ENCODE results near the gene SCN8A.
"Not testable (repeated sequence)": the region's sequence is repeated elsewhere in the genome, so short reads cannot be mapped to it uniquely, and the experiment has no call there.

The SCN8A gene

GRCh38 chr12:51590347-51591015 lies 552 bp upstream of the SCN8A start:
- peak overlapping the region; percentile 44 for H3K4me3 ChIP-seq (ENCODE audit: insufficient read depth, low read depth, low read length, poor library complexity, severe bottlenecking)
- H3K27me3 ChIP-seq (replicated peaks; ENCODE audit: control insufficient read depth, insufficient read depth, low read length, poor library complexity, severe bottlenecking), result peaks cover 13% of the 10 kb centered on the region
- H3K27ac ChIP-seq (ENCODE audit: insufficient read depth, low read length, poor library complexity, severe bottlenecking), result no peak overlapping the region
- no peaks in the 10 kb centered on the region for H3K36me3 ChIP-seq (ENCODE audit: control insufficient read depth, insufficient read depth, low read length)
- DNase-seq, result peak; percentile 30 to 52 (median 44)
- H3K4me1 ChIP-seq (ENCODE audit: control insufficient read depth, insufficient read depth, low read length, poor library complexity, severe bottlenecking), result peaks cover 13% of the 10 kb centered on the region
- no peaks in the 10 kb centered on the region for H3K9me3 ChIP-seq (ENCODE audit: control insufficient read depth, low read length)

- Histone ChIP-seq H3K9me3 (ENCODE audit: control insufficient read depth, low read length) (no peaks in the 10 kb centered on the region), H3K36me3 (ENCODE audit: control insufficient read depth, insufficient read depth, low read length) (no peaks in the 10 kb centered on the region), H3K27ac (ENCODE audit: insufficient read depth, low read length, poor library complexity, severe bottlenecking) (no peak overlapping the region), H3K4me3 (ENCODE audit: insufficient read depth, low read depth, low read length, poor library complexity, severe bottlenecking) (no peak overlapping the region), H3K27me3 (replicated peaks; ENCODE audit: control insufficient read depth, insufficient read depth, low read length, poor library complexity, severe bottlenecking) (peaks cover 13% of the 10 kb centered on the region), H3K4me1 (ENCODE audit: control insufficient read depth, insufficient read depth, low read length, poor library complexity, severe bottlenecking) (peaks cover 13% of the 10 kb centered on the region)
- DNase-seq, result no peak
Measured at GRCh38 chr12:51592034-51592705, 1.1 kb downstream of the SCN8A start.

DNA sequence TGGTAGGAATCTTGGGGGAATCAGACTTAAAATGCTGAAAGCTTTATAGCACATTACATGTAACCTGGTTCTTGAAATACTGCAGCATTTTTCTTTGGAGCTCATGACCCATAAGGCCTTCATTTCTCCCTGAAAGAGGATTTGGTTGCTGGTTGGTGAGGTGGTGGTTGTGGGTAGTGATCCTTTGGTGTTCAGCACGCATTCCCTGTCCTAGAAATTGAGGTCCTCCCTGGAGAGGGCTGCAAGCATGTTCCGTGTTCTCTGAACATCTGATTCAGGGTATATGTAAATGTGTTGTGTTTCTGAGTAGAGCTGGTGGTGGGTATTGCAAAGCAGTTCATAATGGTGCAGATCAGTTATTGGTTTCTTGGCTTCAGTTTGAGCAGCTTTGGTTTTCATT lies 2.0 kb downstream of the SCN8A start:
- DNase-seq, result no peak
- no peaks in the 10 kb centered on the region for H3K36me3 ChIP-seq (ENCODE audit: control insufficient read depth, insufficient read depth, low read length)
- peaks cover 13% of the 10 kb centered on the region for H3K4me1 ChIP-seq (ENCODE audit: control insufficient read depth, insufficient read depth, low read length, poor library complexity, severe bottlenecking)
- peaks cover 13% of the 10 kb centered on the region for H3K27me3 ChIP-seq (replicated peaks; ENCODE audit: control insufficient read depth, insufficient read depth, low read length, poor library complexity, severe bottlenecking)
- no peak overlapping the region for H3K4me3 ChIP-seq (ENCODE audit: insufficient read depth, low read depth, low read length, poor library complexity, severe bottlenecking)
- no peaks in the 10 kb centered on the region for H3K9me3 ChIP-seq (ENCODE audit: control insufficient read depth, low read length)
- no peak overlapping the region for H3K27ac ChIP-seq (ENCODE audit: insufficient read depth, low read length, poor library complexity, severe bottlenecking)

- Histone ChIP-seq H3K36me3 (ENCODE audit: control insufficient read depth, insufficient read depth, low read length) (no peaks in the 10 kb centered on the region), H3K4me1 (ENCODE audit: control insufficient read depth, insufficient read depth, low read length, poor library complexity, severe bottlenecking) (peaks cover 13% of the 10 kb centered on the region), H3K27me3 (replicated peaks; ENCODE audit: control insufficient read depth, insufficient read depth, low read length, poor library complexity, severe bottlenecking) (peaks cover 13% of the 10 kb centered on the region), H3K4me3 (ENCODE audit: insufficient read depth, low read depth, low read length, poor library complexity, severe bottlenecking) (no peak overlapping the region), H3K27ac (ENCODE audit: insufficient read depth, low read length, poor library complexity, severe bottlenecking) (no peak overlapping the region), H3K9me3 (ENCODE audit: control insufficient read depth, low read length) (no peaks in the 10 kb centered on the region)
- DNase-seq, result no peak
Measured at GRCh38 chr12:51593539-51593938, 2.5 kb downstream of the SCN8A start.

DNA sequence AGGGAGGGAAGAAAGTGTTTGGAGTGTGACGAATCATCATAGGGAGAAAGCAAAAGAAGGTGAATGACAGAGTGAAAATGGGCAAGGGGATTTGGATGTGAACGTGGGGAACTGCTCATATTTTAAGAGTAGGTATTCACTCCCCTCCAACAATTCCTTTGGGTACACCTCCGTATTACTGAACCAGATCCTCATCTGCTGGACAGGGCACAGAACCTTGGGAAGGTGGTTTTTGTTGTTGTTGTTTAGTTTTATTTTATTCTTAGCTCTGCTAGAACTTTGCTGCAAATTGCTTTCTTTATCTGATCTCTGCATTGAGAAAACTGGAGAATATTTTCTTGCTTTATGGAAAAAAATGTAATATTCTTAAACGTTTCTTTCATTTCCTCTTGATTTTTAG lies 7.1 kb downstream of the SCN8A start:
- Histone ChIP-seq H3K27ac (ENCODE audit: insufficient read depth, low read length, poor library complexity, severe bottlenecking) (no peak overlapping the region), H3K9me3 (ENCODE audit: control insufficient read depth, low read length) (no peaks in the 10 kb centered on the region), H3K4me1 (ENCODE audit: control insufficient read depth, insufficient read depth, low read length, poor library complexity, severe bottlenecking) (no peaks in the 10 kb centered on the region), H3K36me3 (ENCODE audit: control insufficient read depth, insufficient read depth, low read length) (no peaks in the 10 kb centered on the region), H3K4me3 (ENCODE audit: insufficient read depth, low read depth, low read length, poor library complexity, severe bottlenecking) (no peak overlapping the region), H3K27me3 (replicated peaks; ENCODE audit: control insufficient read depth, insufficient read depth, low read length, poor library complexity, severe bottlenecking) (no peaks in the 10 kb centered on the region)
- DNase-seq, result no peak

DNA sequence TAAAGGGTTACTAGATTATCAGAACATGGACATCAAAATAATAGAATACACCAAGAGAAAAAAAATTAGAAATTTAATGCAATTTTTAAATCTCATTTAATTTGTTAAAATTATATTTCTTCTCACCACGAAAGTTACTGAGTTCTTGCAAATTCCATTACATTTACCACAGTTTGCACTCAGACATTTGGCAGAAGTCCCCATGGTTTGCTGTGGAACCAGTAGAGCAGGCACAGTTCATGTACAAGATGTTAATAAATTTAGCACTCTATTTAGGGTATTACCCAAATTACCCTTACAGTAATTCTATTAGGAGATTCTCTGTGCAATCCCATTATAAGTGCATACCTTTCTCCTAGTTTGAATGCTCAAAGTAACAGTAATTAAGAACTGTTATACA lies 9.7 kb downstream of the SCN8A start:
- Histone ChIP-seq H3K4me3 (ENCODE audit: insufficient read depth, low read depth, low read length, poor library complexity, severe bottlenecking) (no peak overlapping the region), H3K4me1 (ENCODE audit: control insufficient read depth, insufficient read depth, low read length, poor library complexity, severe bottlenecking) (no peaks in the 10 kb centered on the region), H3K27ac (ENCODE audit: insufficient read depth, low read length, poor library complexity, severe bottlenecking) (no peak overlapping the region), H3K27me3 (replicated peaks; ENCODE audit: control insufficient read depth, insufficient read depth, low read length, poor library complexity, severe bottlenecking) (no peaks in the 10 kb centered on the region), H3K36me3 (ENCODE audit: control insufficient read depth, insufficient read depth, low read length) (no peaks in the 10 kb centered on the region), H3K9me3 (ENCODE audit: control insufficient read depth, low read length) (no peaks in the 10 kb centered on the region)
- DNase-seq, result no peak

DNA sequence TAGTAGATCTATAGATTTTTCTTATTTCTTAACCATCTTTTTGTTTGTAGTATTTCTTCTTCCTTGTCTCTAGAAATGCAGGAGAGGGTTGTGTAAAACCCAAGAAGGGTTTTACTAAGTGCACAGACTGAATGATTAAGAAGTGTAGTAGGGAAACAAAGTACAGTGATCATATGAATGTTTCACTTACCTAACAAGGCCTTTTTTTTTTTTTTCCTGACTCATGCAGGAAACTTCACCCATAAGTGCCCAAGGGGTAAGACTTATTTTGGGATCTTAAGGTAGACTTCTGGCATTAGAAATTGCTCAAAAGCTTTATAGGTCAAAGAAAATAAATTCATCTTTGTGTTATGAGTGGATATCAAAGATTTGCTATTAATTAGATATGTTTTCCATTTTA lies 10.2 kb downstream of the SCN8A start:
- Histone ChIP-seq H3K27ac (ENCODE audit: insufficient read depth, low read length, poor library complexity, severe bottlenecking) (no peak overlapping the region), H3K27me3 (replicated peaks; ENCODE audit: control insufficient read depth, insufficient read depth, low read length, poor library complexity, severe bottlenecking) (no peaks in the 10 kb centered on the region), H3K4me1 (ENCODE audit: control insufficient read depth, insufficient read depth, low read length, poor library complexity, severe bottlenecking) (no peaks in the 10 kb centered on the region)

GRCh38 chr12:51605896-51606295 lies 14.9 kb downstream of the SCN8A start:
- not testable (repeated sequence) for H3K4me1 ChIP-seq (ENCODE audit: control insufficient read depth, insufficient read depth, low read length, poor library complexity, severe bottlenecking); DNase-seq; H3K36me3 ChIP-seq (ENCODE audit: control insufficient read depth, insufficient read depth, low read length)

More for the DNA sequence above, 10.2 kb downstream of the SCN8A start:
- DNase-seq, result no peak
- H3K36me3 ChIP-seq (ENCODE audit: control insufficient read depth, insufficient read depth, low read length), result no peaks in the 10 kb centered on the region
- no peaks in the 10 kb centered on the region for H3K9me3 ChIP-seq (ENCODE audit: control insufficient read depth, low read length)
- H3K4me3 ChIP-seq (ENCODE audit: insufficient read depth, low read depth, low read length, poor library complexity, severe bottlenecking), result no peak overlapping the region

GRCh38 chr12:51607197-51607596 lies 16.2 kb downstream of the SCN8A start:
- not testable (repeated sequence) for H3K4me1 ChIP-seq (ENCODE audit: control insufficient read depth, insufficient read depth, low read length, poor library complexity, severe bottlenecking); H3K9me3 ChIP-seq (ENCODE audit: control insufficient read depth, low read length); H3K27ac ChIP-seq (ENCODE audit: insufficient read depth, low read length, poor library complexity, severe bottlenecking); H3K4me3 ChIP-seq (ENCODE audit: insufficient read depth, low read depth, low read length, poor library complexity, severe bottlenecking); H3K36me3 ChIP-seq (ENCODE audit: control insufficient read depth, insufficient read depth, low read length); DNase-seq; H3K27me3 ChIP-seq (replicated peaks; ENCODE audit: control insufficient read depth, insufficient read depth, low read length, poor library complexity, severe bottlenecking)

More at GRCh38 chr12:51605896-51606295, 14.9 kb downstream of the SCN8A start:
- H3K4me3 ChIP-seq (ENCODE audit: insufficient read depth, low read depth, low read length, poor library complexity, severe bottlenecking); H3K9me3 ChIP-seq (ENCODE audit: control insufficient read depth, low read length); H3K27me3 ChIP-seq (replicated peaks; ENCODE audit: control insufficient read depth, insufficient read depth, low read length, poor library complexity, severe bottlenecking); H3K27ac ChIP-seq (ENCODE audit: insufficient read depth, low read length, poor library complexity, severe bottlenecking): not testable (repeated sequence)

- Histone ChIP-seq H3K4me3 (ENCODE audit: insufficient read depth, low read depth, low read length, poor library complexity, severe bottlenecking) (no peak overlapping the region), H3K36me3 (ENCODE audit: control insufficient read depth, insufficient read depth, low read length) (no peaks in the 10 kb centered on the region), H3K27ac (ENCODE audit: insufficient read depth, low read length, poor library complexity, severe bottlenecking) (no peak overlapping the region), H3K4me1 (ENCODE audit: control insufficient read depth, insufficient read depth, low read length, poor library complexity, severe bottlenecking) (no peaks in the 10 kb centered on the region), H3K9me3 (ENCODE audit: control insufficient read depth, low read length) (no peaks in the 10 kb centered on the region), H3K27me3 (replicated peaks; ENCODE audit: control insufficient read depth, insufficient read depth, low read length, poor library complexity, severe bottlenecking) (no peaks in the 10 kb centered on the region)
- DNase-seq, result no peak
Measured at GRCh38 chr12:51620448-51620847, 29.4 kb downstream of the SCN8A start.
